Measurements from ENCODE around the gene TRIM62. TPM values are rescaled to one million over a fixed set of nuclear protein-coding genes. Genes with fewer than 3 reads are reported as not detected.

The TRIM62 gene
- total and polyA plus RNA-seq, 2 experiments from 2014 or later = 2.5 to 4.2 TPM

DNA sequence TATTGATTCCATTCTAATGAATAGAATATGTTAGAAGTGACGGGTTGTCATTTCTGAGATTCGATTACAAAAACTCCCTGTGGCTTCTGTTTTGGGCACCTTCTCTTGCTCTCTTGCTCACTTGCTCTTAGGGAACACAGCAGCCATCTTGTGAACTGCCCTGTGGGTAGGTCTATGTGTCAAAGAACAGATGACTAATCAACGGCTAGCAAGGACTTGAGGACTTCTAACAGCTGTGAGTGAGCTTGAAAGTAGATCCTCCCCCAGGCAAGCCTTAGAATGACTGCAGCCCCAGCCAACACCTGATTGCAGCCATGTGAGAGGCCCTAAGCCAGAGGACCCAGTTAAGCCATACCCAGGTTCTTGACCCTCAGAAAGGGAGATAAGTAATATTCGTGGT is 51.5 kb downstream of the TRIM62 start:
- DNase-seq (ENCODE audit: low spot score) = no peak
- no peaks in the 10 kb centered on the region for H3K4me1 ChIP-seq (ENCODE audit: insufficient read depth)
- no peak overlapping the region for H2AFZ ChIP-seq
- H4K20me1 ChIP-seq (ENCODE audit: insufficient read depth, poor library complexity, severe bottlenecking) = no peaks in the 10 kb centered on the region
- H3K79me2 ChIP-seq = no peaks in the 10 kb centered on the region
- WGBS (ENCODE audit: low lambda C conversion rate, missing lambda C conversion rate) = 80% methylated on average over 4 of the region's 4 CpGs
- H3K4me2 ChIP-seq = no peak overlapping the region
- H3K4me3 ChIP-seq = no peak overlapping the region
- no peaks in the 10 kb centered on the region for H3K36me3 ChIP-seq (replicated peaks; ENCODE audit: insufficient read depth, low read depth)
- TF ChIP-seq EZH2phosphoT487 (IDR thresholded peaks at IDR 0.05; ENCODE audit: low read depth, severe bottlenecking, unreplicated experiment) (no peak), EZH2 (IDR thresholded peaks at IDR 0.05; ENCODE audit: borderline replicate concordance) (no peak)
- TF ChIP-seq, protein P1, sequence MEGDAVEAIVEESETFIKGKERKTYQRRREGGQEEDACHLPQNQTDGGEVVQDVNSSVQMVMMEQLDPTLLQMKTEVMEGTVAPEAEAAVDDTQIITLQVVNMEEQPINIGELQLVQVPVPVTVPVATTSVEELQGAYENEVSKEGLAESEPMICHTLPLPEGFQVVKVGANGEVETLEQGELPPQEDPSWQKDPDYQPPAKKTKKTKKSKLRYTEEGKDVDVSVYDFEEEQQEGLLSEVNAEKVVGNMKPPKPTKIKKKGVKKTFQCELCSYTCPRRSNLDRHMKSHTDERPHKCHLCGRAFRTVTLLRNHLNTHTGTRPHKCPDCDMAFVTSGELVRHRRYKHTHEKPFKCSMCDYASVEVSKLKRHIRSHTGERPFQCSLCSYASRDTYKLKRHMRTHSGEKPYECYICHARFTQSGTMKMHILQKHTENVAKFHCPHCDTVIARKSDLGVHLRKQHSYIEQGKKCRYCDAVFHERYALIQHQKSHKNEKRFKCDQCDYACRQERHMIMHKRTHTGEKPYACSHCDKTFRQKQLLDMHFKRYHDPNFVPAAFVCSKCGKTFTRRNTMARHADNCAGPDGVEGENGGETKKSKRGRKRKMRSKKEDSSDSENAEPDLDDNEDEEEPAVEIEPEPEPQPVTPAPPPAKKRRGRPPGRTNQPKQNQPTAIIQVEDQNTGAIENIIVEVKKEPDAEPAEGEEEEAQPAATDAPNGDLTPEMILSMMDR (IDR thresholded peaks at IDR 0.05; ENCODE audit: poor library complexity) = no peak
- H3K27ac ChIP-seq = no peak overlapping the region
- no peaks in the 10 kb centered on the region for H3K9me3 ChIP-seq (ENCODE audit: low read depth)
- no peaks in the 10 kb centered on the region for H3K27me3 ChIP-seq
- no peaks in the 10 kb centered on the region for H3K9me2 ChIP-seq (replicated peaks; ENCODE audit: insufficient read depth)

GRCh38 chr1:33128781-33129180 is 53.1 kb downstream of the TRIM62 start:
- no peak overlapping the region for H3K27ac ChIP-seq
- no peaks in the 10 kb centered on the region for H4K20me1 ChIP-seq (ENCODE audit: insufficient read depth, poor library complexity, severe bottlenecking)
- no peak overlapping the region for H3K4me2 ChIP-seq
- H3K9me2 ChIP-seq (replicated peaks; ENCODE audit: insufficient read depth) = no peaks in the 10 kb centered on the region
- H3K4me1 ChIP-seq (ENCODE audit: insufficient read depth) = no peaks in the 10 kb centered on the region
- no peaks in the 10 kb centered on the region for H3K9me3 ChIP-seq (ENCODE audit: low read depth)
- no peak overlapping the region for H2AFZ ChIP-seq
- H3K27me3 ChIP-seq = no peaks in the 10 kb centered on the region
- TF ChIP-seq, protein P1 (IDR thresholded peaks at IDR 0.05; ENCODE audit: poor library complexity) = no peak
- TF ChIP-seq EZH2 (IDR thresholded peaks at IDR 0.05; ENCODE audit: borderline replicate concordance) (no peak), EZH2phosphoT487 (IDR thresholded peaks at IDR 0.05; ENCODE audit: low read depth, severe bottlenecking, unreplicated experiment) (no peak)
- H3K4me3 ChIP-seq = no peak overlapping the region
- no peak for DNase-seq (ENCODE audit: low spot score)
- H3K36me3 ChIP-seq (replicated peaks; ENCODE audit: insufficient read depth, low read depth) = no peaks in the 10 kb centered on the region
- 62% methylated on average over 4 of the region's 4 CpGs for whole genome bisulfite sequencing (ENCODE audit: low lambda C conversion rate, missing lambda C conversion rate)
- no peaks in the 10 kb centered on the region for H3K79me2 ChIP-seq

GRCh38 chr1:33127001-33127823 is 54.6 kb downstream of the TRIM62 start:
- no peak for TF ChIP-seq EZH2 (IDR thresholded peaks at IDR 0.05; ENCODE audit: borderline replicate concordance)
- TF ChIP-seq, protein P1 (IDR thresholded peaks at IDR 0.05; ENCODE audit: poor library complexity) = peak; percentile 19
- Histone ChIP-seq H3K4me3 (no peak overlapping the region), H3K36me3 (replicated peaks; ENCODE audit: insufficient read depth, low read depth) (no peaks in the 10 kb centered on the region), H4K20me1 (ENCODE audit: insufficient read depth, poor library complexity, severe bottlenecking) (no peaks in the 10 kb centered on the region), H3K4me1 (ENCODE audit: insufficient read depth) (no peaks in the 10 kb centered on the region), H3K9me2 (replicated peaks; ENCODE audit: insufficient read depth) (no peaks in the 10 kb centered on the region), H3K27ac (no peak overlapping the region), H3K27me3 (no peaks in the 10 kb centered on the region), H3K79me2 (no peaks in the 10 kb centered on the region), H3K9me3 (ENCODE audit: low read depth) (no peaks in the 10 kb centered on the region), H3K4me2 (no peak overlapping the region), H2AFZ (no peak overlapping the region)
- DNase-seq (ENCODE audit: low spot score) = peak; percentile 55
- WGBS (ENCODE audit: low lambda C conversion rate, missing lambda C conversion rate) = 82% methylated on average over 44 of the region's 44 CpGs

All from hepatocyte (in vitro differentiated cells).